Stimulated activated CD8-positive, alpha-beta memory T cell treated with anti-CD3 and anti-CD28 coated beads, Interleukin-15, amount 100 ng/mL, for 24 hours (primary cell): Measurements from ENCODE around the gene STEAP3.

Experiments used
- DNase-seq: peaks from one replicate; pipeline ENCODE4 v3.0.0-alpha.2; 2020; ENCODE audit warnings: low read depth

Gene STEAP3

DNA sequence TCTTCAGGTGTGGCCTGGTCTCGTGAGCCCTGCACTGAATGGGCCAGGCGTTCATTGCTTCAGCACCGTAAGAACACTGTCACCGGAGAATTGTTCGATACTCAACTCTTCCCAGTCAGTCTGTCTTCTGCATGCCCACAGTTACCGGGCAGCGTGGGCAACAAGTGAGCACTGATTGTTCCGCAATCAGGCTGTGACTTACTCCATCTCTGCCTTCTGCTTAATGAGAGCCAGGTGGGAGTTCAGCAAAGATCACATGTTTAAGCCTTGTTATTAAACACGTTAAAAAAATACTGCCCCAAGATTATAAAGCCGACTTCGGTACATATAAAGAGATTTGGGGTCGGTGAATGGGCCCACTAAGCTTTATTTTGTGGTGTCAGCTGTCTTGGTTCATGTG lies 3.7 kb downstream of the STEAP3 start:
- DNase-seq = no peak

DNA sequence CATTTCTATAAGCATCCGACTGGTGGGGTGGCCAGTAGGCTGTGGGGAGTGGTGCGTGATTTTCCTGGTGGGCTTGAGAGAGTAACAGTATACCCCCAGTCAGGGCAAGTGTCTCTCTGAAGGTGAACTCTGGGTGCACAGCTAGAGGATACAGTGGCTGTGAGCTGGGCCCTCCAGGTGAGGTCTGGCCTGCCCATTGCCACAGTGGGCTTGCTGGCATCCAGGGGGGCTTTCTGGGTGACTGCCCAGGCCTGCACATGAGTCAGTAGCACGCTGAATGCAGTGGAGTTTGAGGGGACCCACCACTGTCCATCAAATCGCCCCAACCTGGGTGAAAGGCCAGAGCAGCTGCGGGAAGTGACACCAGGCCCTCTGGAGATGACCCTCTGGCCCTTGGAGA lies 4.5 kb downstream of the STEAP3 start:
- no peak for DNase-seq

DNA sequence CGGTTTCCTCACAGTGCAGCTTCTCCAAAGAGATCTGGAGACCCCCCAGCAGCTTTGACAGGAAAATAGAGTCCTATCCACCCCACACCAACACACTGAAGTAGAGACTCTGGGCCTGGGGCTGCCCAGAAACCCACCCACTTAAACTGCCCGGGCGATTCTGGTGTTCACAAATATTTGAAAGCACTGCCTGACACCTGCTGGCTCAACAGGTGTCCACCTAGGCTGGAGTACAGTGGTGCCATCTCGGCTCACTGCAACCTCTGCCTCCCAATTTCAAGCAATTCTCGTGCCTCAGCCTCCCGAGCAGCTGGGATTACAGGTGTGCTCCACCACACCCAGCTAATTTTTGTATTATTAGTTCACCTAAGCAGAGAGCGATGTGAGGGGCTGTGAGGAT lies 5.3 kb downstream of the STEAP3 start:
- DNase-seq = no peak

GRCh38 chr2:119229716-119230115 lies 6.1 kb downstream of the STEAP3 start:
- no peak for DNase-seq

GRCh38 chr2:119230219-119231185 lies 6.9 kb downstream of the STEAP3 start:
- no peak for DNase-seq

DNA sequence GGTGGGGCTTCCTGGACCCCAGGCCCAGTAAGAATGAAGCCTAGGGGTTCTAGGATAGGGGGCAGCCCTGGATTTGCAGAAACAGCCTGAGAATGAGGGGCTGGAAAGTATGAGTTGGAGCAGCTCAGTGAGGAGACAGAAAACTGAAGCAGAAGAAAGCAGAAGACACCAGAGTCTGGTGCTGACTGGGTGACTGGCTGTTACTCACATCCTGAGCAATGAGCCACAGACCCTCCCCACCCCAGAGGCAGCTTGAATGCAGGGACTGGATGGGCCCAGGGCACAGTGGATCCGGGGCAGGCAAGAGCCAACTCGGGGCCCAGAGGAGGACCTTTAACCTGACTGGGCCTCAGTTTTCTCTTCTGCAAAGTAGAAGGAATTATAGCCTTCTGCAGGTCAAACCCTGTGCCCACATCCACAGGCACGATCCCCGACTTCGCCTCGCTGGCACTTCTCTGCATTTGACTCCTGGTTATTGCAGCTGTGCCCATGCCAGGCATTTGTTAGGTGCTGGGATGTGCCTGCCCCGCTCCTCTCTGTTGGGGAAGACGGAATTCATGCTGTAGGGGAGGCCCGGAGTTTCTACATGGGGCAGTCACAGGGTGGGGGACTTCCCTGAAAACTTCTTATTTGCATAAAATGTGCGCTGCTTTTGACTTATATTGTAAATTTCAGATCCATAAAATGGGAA lies 8.5 kb downstream of the STEAP3 start:
- DNase-seq = no peak

GRCh38 chr2:119232666-119232993 lies 9.0 kb downstream of the STEAP3 start:
- DNase-seq = no peak

DNA sequence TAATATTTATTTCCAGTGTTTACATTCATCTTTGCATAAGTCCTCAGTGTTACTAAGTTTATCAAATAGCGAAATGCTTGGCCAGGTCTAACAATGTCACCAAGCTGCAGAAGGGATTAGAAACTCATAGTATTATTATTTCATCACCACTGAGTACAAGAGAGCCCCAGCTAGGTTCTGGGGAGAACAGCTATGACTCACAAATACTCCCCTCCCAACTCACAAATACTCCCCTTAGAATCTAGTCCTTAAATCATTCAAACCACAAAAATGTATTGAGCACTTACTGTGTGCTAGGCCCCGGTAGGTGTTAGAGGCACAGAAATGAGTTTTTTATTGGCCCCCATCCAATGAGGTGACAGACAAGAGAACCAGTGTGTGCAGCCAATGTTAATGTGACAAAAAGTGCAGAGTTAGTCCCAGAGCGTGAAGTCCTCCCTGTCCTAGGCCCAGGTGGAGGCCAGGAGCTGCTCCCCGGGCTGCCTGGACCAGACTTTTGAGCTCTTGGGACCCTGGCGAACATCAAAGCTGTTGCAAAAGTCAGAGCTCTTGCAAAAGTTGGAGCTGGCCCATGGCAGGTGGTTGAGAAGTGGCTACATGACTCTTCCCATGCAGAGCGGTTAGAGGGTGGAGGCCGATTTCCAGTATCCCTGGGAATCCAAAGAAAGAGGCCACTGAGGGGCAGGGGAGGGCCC lies 9.8 kb downstream of the STEAP3 start:
- DNase-seq = no peak

- DNase-seq = no peak
These were observed 10.7 kb downstream of the STEAP3 start for GRCh38 chr2:119234021-119235019.

DNA sequence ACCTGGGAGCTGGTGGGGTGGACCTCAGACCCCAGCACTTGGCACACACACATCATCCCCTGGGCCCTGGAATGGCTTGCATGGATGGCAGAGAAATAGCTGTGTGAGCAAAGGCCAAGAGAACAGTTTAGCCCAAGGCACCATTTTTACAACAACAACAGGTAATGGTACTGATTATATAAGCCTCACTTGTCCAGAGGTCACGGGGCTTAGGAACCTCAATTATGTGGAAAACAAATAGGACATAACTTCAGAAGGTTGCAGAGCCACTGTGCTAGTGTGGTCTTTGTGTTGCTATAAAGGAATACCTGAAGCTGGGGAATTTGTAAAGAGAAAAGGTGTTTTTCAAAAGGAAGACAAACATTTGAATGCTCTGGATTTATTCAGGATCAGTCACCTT lies 13.2 kb downstream of the STEAP3 start:
- DNase-seq = no peak

- DNase-seq = no peak
These were observed 16.9 kb downstream of the STEAP3 start for GRCh38 chr2:119240311-119241204.

DNA sequence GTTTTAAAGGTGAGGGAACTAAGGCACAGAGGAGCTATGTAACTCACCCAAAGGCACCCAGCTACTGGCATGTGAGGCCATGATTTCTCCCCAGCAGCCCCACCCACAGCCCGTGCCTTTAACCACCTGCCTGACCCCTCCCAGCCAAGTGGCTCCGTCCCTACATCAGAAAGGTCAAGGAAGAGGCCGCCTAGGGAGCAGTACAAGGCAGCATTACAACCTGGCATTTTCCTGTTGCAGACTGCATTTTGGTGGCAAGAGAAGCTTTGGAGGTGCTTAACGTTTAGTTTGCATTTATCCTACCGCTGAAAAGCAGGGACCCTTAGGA lies 17.5 kb downstream of the STEAP3 start:
- no peak for DNase-seq

DNA sequence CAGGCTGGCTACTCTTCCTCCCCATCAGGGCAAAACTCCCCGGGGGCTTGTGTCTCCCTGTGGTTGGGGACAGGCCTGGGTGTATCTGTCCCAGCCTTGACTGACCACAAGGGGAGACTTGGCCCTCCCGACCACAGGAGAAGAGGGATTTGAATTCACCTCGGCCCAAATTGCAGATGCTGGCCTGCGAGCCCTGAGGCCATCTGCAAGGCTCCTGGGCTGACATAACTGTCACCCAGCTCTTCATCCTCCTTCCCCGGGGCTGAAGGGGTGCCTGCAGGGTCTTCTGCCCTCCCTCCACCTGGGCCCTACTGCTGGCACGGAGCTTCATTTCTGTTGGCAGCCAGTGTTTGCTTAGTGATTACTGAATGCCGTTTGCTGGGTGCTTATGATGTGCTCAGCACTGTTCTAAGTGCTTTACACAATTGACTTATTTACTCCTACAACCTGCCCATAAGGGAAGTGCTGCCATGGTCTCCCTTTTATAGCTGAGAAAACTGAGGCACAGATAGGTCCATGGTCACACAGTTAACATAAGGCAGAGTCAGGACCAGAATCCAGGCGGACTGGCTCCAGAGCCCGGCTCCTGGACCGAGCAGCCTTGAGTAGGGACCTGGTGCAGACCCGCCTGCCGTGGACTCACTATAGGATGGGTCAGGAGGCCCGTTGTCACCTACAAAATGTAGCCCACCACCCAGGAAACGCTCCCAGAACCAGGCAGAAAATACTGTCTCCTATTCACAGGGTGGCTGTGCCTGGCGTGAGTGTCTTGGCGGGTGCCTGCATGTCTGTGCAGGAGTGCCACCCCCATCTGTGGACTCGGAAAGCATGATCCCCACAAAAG lies 18.9 kb downstream of the STEAP3 start:
- DNase-seq = no peak

GRCh38 chr2:119243621-119244020 lies 20.0 kb downstream of the STEAP3 start:
- no peak for DNase-seq

DNA sequence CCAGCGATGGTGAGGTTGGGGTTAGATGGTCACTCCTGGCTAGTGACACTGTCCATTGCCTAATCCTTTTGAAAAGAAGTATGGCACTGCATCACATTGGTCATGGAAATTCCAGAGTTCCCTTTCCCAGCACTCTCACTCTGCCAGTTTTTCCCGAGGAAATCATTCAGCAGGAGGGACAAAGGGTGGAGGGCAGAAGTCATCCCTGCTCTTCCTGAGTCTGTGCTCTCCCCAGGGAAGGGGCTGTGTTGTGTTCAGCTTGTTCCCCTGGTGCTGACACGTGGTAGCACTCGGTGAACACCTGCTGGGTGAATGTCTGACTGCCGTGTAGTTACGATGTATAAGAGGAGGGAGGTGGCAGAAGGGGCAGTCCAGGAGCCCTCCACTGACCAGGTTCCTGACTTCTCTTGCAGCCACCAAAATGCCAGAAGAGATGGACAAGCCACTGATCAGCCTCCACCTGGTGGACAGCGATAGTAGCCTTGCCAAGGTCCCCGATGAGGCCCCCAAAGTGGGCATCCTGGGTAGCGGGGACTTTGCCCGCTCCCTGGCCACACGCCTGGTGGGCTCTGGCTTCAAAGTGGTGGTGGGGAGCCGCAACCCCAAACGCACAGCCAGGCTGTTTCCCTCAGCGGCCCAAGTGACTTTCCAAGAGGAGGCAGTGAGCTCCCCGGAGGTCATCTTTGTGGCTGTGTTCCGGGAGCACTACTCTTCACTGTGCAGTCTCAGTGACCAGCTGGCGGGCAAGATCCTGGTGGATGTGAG lies 21.6 kb downstream of the STEAP3 start:
- DNase-seq = no peak

- DNase-seq = no peak
These were observed 22.2 kb downstream of the STEAP3 start for GRCh38 chr2:119245841-119246230.

- no peak for DNase-seq
These were observed 23.5 kb downstream of the STEAP3 start for GRCh38 chr2:119246884-119247843.

DNA sequence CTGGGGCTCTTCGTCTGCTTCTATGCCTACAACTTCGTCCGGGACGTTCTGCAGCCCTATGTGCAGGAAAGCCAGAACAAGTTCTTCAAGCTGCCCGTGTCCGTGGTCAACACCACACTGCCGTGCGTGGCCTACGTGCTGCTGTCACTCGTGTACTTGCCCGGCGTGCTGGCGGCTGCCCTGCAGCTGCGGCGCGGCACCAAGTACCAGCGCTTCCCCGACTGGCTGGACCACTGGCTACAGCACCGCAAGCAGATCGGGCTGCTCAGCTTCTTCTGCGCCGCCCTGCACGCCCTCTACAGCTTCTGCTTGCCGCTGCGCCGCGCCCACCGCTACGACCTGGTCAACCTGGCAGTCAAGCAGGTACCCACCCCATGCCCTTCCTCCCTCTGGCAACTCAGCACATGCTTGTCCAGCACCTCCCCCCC lies 24.2 kb downstream of the STEAP3 start:
- no peak for DNase-seq
